Smooth muscle cell (in vitro differentiated cells): ENCODE measurements around the gene RAI1. TPM values are rescaled to one million over a fixed set of nuclear protein-coding genes. Genes with fewer than 3 reads are reported as not detected.
A peak's percentile ranks its signal among the peaks of the same experiment; 100 is the strongest.

Experiments
- DNase-seq: peaks from one replicate; lab custom pipeline; 2025; ENCODE audit not compliant: unreplicated experiment; lab: John Stamatoyannopoulos, UW
- H2AFZ ChIP-seq: fragments of 200-600 bp; sonication (generic); 2 replicates; pipeline ENCODE4 v1.6.0; 2016; ENCODE audit warnings: antibody characterized with exemption, low read depth, mild to moderate bottlenecking
- H3F3A ChIP-seq: fragments of 200-600 bp; sonication (generic); 2 replicates; pipeline ENCODE4 v1.6.0; 2017; ENCODE audit warnings: antibody characterized with exemption, low read depth
- H3K27ac ChIP-seq: fragments of 200-600 bp; sonication (generic); 2 replicates; pipeline ENCODE4 v1.5.1; 2016; ENCODE audit warnings: low read depth, mild to moderate bottlenecking
- H3K27me3 ChIP-seq: fragments of 200-600 bp; sonication (generic); 2 replicates; pipeline ENCODE4 v1.6.1; 2016; ENCODE audit warnings: low read depth, mild to moderate bottlenecking
- H3K36me3 ChIP-seq: fragments of 200-600 bp; sonication (generic); 2 replicates; pipeline ENCODE4 v1.5.1; 2016; ENCODE audit warnings: low read depth
- H3K4me1 ChIP-seq: fragments of 200-600 bp; sonication (generic); 2 replicates; pipeline ENCODE4 v1.5.1; 2016; ENCODE audit warnings: low read depth
- H3K4me2 ChIP-seq: fragments of 200-600 bp; sonication (generic); 2 replicates; pipeline ENCODE4 v1.6.0; 2016; ENCODE audit warnings: mild to moderate bottlenecking
- H3K4me3 ChIP-seq: fragments of 200-600 bp; sonication (generic); 2 replicates; pipeline ENCODE4 v1.5.1; 2016; ENCODE audit warnings: mild to moderate bottlenecking
- H3K79me2 ChIP-seq: fragments of 200-600 bp; sonication (generic); 2 replicates; pipeline ENCODE4 v1.6.0; 2016; ENCODE audit warnings: low read depth, mild to moderate bottlenecking
- H3K9ac ChIP-seq: fragments of 200-600 bp; sonication (generic); 2 replicates; pipeline ENCODE4 v1.6.0; 2016; ENCODE audit warnings: low read depth
- H3K9me3 ChIP-seq: fragments of 200-600 bp; sonication (generic); replicated peaks from 2 replicates; pipeline ENCODE4 v1.5.1; 2016; ENCODE audit warnings: low read depth
- H4K20me1 ChIP-seq: fragments of 200-600 bp; sonication (generic); 2 replicates; pipeline ENCODE4 v1.6.0; 2016; ENCODE audit warnings: low read depth
- CTCF ChIP-seq: fragments of 200-600 bp; sonication (generic); IDR thresholded peaks from 2 replicates; pipeline ENCODE4 v1.5.1; 2017; ENCODE audit warnings: borderline replicate concordance, mild to moderate bottlenecking, antibody characterized with exemption; ENCODE audit not compliant: insufficient read depth, poor library complexity, severe bottlenecking
- WGBS: methylation state at CpG from one replicate; pipeline ENCODE4 v1.1.7; 2016; ENCODE audit warnings: low lambda C conversion rate; 5-methylcytosine and 5-hydroxymethylcytosine counted together
- polyA plus RNA-seq: library from polyadenylated mRNA; unstranded; fragments of >200 nt; fragmentation: Nextera tagmentation; extraction: Ambion mirVana; gene quantifications from 2 replicates; pipeline ENCODE4 v1.2.1, GENCODE V29; 2016
- total RNA-seq: library from RNA; depleted of rRNA; stranded (reverse); fragments of >200 nt; gene quantifications from 2 replicates; pipeline ENCODE4 v1.2.3, GENCODE V29; 2014

RAI1 gene
- total and polyA plus RNA-seq, 2 experiments from 2014 or later, result 11.1 to 17.6 TPM

DNA sequence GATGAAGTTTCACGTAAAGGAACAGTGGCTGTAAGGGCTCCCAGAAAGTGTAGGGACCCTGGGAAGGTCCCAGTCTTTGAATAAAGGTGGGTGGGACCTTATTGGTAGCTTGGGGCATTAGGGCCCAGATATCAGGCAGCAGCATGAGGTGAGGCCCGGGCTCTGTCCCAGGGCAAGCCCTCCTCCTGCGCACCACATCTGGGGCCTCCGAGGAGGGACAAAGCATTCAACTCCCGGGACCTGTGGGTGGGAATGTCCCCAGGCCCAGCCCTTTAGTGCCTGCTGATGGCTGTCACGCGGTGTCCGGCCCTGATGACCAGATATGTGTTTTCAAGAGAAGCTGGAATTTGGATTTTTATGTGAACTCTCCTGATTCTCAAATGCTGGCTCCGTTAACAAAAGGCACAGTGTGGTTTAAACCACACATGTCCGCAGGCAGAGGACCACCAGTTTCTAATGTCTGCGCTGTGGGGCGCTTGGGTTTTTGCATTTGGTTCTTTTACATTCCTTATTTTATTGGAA, 30.4 kb downstream of the RAI1 start:
- Histone ChIP-seq H4K20me1 (peaks cover 100% of the 10 kb centered on the region), H3K79me2 (peaks cover 97% of the 10 kb centered on the region), H3K36me3 (no peaks in the 10 kb centered on the region), H3K9me3 (no peaks in the 10 kb centered on the region), H3K27me3 (no peaks in the 10 kb centered on the region), H3K9ac (peak overlapping the region; percentile 66), H3K4me2 (peak overlapping the region; percentile 55), H3K4me3 (no peak overlapping the region), H3F3A (peaks cover 17% of the 10 kb centered on the region), H2AFZ (no peak overlapping the region), H3K4me1 (peaks cover 29% of the 10 kb centered on the region), H3K27ac (peak overlapping the region; percentile 91)
- WGBS, result 44% methylated on average over 12 of the region's 12 CpGs
- no peak for DNase-seq
- TF ChIP-seq CTCF, result no peak

- Histone ChIP-seq H4K20me1 (peaks cover 100% of the 10 kb centered on the region), H3K27me3 (no peaks in the 10 kb centered on the region), H3F3A (peaks cover 17% of the 10 kb centered on the region), H2AFZ (no peak overlapping the region), H3K4me3 (no peak overlapping the region), H3K27ac (peak overlapping the region; percentile 91), H3K4me2 (peak overlapping the region; percentile 55), H3K79me2 (peaks cover 97% of the 10 kb centered on the region), H3K36me3 (no peaks in the 10 kb centered on the region), H3K9me3 (no peaks in the 10 kb centered on the region), H3K4me1 (peaks cover 29% of the 10 kb centered on the region), H3K9ac (peak overlapping the region; percentile 66)
- peak; percentile 11 for DNase-seq
- TF ChIP-seq CTCF, result no peak
- WGBS, result 58% methylated on average over 5 of the region's 5 CpGs
Measured at GRCh38 chr17:17712268-17712924, 31.1 kb downstream of the RAI1 start.

DNA sequence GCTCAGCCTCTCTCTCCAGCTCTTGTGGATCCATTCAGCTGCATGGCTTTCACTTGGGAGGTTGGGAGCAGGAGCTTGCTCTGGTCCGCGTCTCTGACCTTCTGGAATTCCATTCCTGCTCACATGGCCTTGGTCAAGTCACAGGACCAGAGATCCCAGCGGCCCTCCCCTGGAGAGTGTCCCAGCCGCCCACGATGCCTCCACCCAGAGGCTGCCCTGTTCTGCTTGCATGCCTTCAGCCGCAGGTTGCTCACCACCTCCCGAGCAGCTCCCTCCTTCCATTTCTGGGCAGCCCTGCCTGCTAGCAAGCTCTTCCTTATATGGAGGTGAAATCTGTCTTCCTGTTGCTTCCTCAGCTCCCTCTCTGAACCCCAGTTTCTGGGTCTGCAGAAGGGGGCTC, 32.6 kb downstream of the RAI1 start:
- WGBS, result 33% methylated on average over 7 of the region's 7 CpGs
- peaks cover 17% of the 10 kb centered on the region for H3F3A ChIP-seq
- peak overlapping the region; percentile 4 for H3K9ac ChIP-seq
- TF ChIP-seq CTCF, result no peak
- H3K9me3 ChIP-seq, result no peaks in the 10 kb centered on the region
- H3K4me2 ChIP-seq, result peak overlapping the region; percentile 59
- no peak overlapping the region for H3K4me3 ChIP-seq
- H3K36me3 ChIP-seq, result no peaks in the 10 kb centered on the region
- peaks cover 97% of the 10 kb centered on the region for H3K79me2 ChIP-seq
- H3K27ac ChIP-seq, result peak overlapping the region; percentile 91
- H3K27me3 ChIP-seq, result no peaks in the 10 kb centered on the region
- peaks cover 29% of the 10 kb centered on the region for H3K4me1 ChIP-seq
- peaks cover 100% of the 10 kb centered on the region for H4K20me1 ChIP-seq
- H2AFZ ChIP-seq, result no peak overlapping the region
- no peak for DNase-seq
